Caco-2 (cell line): ENCODE measurements around the gene TOR1AIP1. TPM values are rescaled to one million over a fixed set of nuclear protein-coding genes. Genes with fewer than 3 reads are reported as not detected.

ENCODE experiments used
- BruUV-seq: library from RNA; stranded (reverse); fragments of 400-500 nt; replicated peaks from 2 replicates; lab custom pipeline; 2021; lab: Mats Ljungman, UMichigan
- CTCF ChIA-PET: fragments of 300-600 bp; sonication (Branson Sonifier 250); formaldehyde crosslinking; loops from one replicate; lab custom pipeline; 2022; ENCODE audit warnings: antibody characterized with exemption; lab: Charles Lee
- POLR2A ChIA-PET: fragments of 300-600 bp; sonication (Branson Sonifier 250); formaldehyde crosslinking; loops from one replicate; lab custom pipeline; 2022; ENCODE audit warnings: antibody characterized with exemption; lab: Charles Lee
- DNase-seq, 2 experiments: peaks; one replicate each; pipeline versions ENCODE4 v3.0.0 to v3.0.0-alpha.2; 2020 to 2022
- H3K27me3 ChIP-seq: replicated peaks from 2 replicates; pipeline ENCODE4 v1.6.0; 2011; ENCODE audit warnings: low read length; ENCODE audit not compliant: control insufficient read depth, insufficient read depth
- H3K36me3 ChIP-seq: 2 replicates; pipeline ENCODE4 v1.5.1; 2011; ENCODE audit warnings: low read length; ENCODE audit not compliant: control insufficient read depth, insufficient read depth
- H3K4me1 ChIP-seq: fragments of 250-450 bp; sonication (Bioruptor Pico); 2 replicates; pipeline ENCODE4 v1.5.1; 2020; ENCODE audit warnings: mild to moderate bottlenecking
- H3K4me3 ChIP-seq: 2 replicates; pipeline ENCODE4 v1.5.1; 2011; ENCODE audit warnings: low read depth, mild to moderate bottlenecking, control low read depth, low read length
- H3K9me3 ChIP-seq: fragments of 250-450 bp; sonication (Bioruptor Pico); 2 replicates; pipeline ENCODE4 v1.5.1; 2020; ENCODE audit warnings: mild to moderate bottlenecking, moderate library complexity
- H3K27ac Mint-ChIP-seq: one replicate; pipeline ENCODE4 v1.8.0; 2022; ENCODE audit warnings: mixed read lengths; ENCODE audit not compliant: unreplicated experiment
- H3K27me3 Mint-ChIP-seq: one replicate; pipeline ENCODE4 v1.8.0; 2022; ENCODE audit warnings: mixed read lengths; ENCODE audit not compliant: insufficient read depth, unreplicated experiment
- H3K36me3 Mint-ChIP-seq: one replicate; pipeline ENCODE4 v1.8.0; 2022; ENCODE audit warnings: mild to moderate bottlenecking, mixed read lengths; ENCODE audit not compliant: insufficient read depth, unreplicated experiment
- H3K4me1 Mint-ChIP-seq: one replicate; pipeline ENCODE4 v1.8.0; 2022; ENCODE audit warnings: low read depth, mixed read lengths; ENCODE audit not compliant: unreplicated experiment
- H3K4me3 Mint-ChIP-seq: one replicate; pipeline ENCODE4 v1.8.0; 2022; ENCODE audit warnings: mild to moderate bottlenecking, moderate library complexity, mixed read lengths; ENCODE audit not compliant: unreplicated experiment
- H3K9me3 Mint-ChIP-seq: one replicate; pipeline ENCODE4 v1.8.0; 2022; ENCODE audit warnings: mixed read lengths; ENCODE audit not compliant: unreplicated experiment
- intact Hi-C: fragments of 100-400 bp; cut with micrococcal nuclease; formaldehyde crosslinking; loops from one replicate; pipeline ENCODE4 v1.10.0; 2022; ENCODE audit not compliant: unreplicated experiment
- total RNA-seq: library from RNA; stranded (reverse); gene quantifications from 2 replicates; pipeline ENCODE4 v1.2.3, GENCODE V29; 2022
- TF ChIP-seq, protein P1 (sequence below), 2 experiments: fragments of 200-600 bp in 1 of 2; IDR thresholded peaks; 1 replicate in 1 of 2; 2 replicates in 1 of 2; pipeline versions ENCODE4 v1.5.1 to v1.8.0; 2011 to 2022; ENCODE audit warnings: antibody characterized with exemption in 1 of 2, control low read depth in 1 of 2, inconsistent platforms in 1 of 2, low read depth in 1 of 2, low read length in 1 of 2, mild to moderate bottlenecking in 1 of 2, moderate library complexity in 1 of 2; ENCODE audit not compliant: insufficient read depth in 1 of 2, severe bottlenecking in 1 of 2, unreplicated experiment in 1 of 2

TOR1AIP1 gene
- total RNA-seq, 1 experiment from 2014 or later, result 30.3 TPM

- no TSS peak for BruUV-seq
- Histone ChIP-seq H3K4me1 (peaks cover 4% of the 10 kb centered on the region; the same call in 1 of the 2 replicates), H3K27me3 (no peaks in the 10 kb centered on the region), H3K9me3 (no peaks in the 10 kb centered on the region), H3K4me3 (no peak overlapping the region), H3K36me3 (no peaks in the 10 kb centered on the region)
- H3K36me3 Mint-ChIP-seq, result peaks cover 16% of the 10 kb centered on the region
- H3K27ac Mint-ChIP-seq, result no peak overlapping the region
- no peaks in the 10 kb centered on the region for H3K9me3 Mint-ChIP-seq
- intact Hi-C loops, result no loop called here
- CTCF ChIA-PET, result no interaction called here
- TF ChIP-seq, protein P1, sequence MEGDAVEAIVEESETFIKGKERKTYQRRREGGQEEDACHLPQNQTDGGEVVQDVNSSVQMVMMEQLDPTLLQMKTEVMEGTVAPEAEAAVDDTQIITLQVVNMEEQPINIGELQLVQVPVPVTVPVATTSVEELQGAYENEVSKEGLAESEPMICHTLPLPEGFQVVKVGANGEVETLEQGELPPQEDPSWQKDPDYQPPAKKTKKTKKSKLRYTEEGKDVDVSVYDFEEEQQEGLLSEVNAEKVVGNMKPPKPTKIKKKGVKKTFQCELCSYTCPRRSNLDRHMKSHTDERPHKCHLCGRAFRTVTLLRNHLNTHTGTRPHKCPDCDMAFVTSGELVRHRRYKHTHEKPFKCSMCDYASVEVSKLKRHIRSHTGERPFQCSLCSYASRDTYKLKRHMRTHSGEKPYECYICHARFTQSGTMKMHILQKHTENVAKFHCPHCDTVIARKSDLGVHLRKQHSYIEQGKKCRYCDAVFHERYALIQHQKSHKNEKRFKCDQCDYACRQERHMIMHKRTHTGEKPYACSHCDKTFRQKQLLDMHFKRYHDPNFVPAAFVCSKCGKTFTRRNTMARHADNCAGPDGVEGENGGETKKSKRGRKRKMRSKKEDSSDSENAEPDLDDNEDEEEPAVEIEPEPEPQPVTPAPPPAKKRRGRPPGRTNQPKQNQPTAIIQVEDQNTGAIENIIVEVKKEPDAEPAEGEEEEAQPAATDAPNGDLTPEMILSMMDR (IDR thresholded peaks at IDR 0.05; ENCODE audit: insufficient read depth in 1 of 2, low read depth in 1 of 2, low read length in 1 of 2, severe bottlenecking in 1 of 2, unreplicated experiment in 1 of 2), result no peak
- DNase-seq, result no peak
- POLR2A ChIA-PET, result no interaction called here
- H3K4me3 Mint-ChIP-seq, result no peak overlapping the region
- no peaks in the 10 kb centered on the region for H3K4me1 Mint-ChIP-seq
- no peaks in the 10 kb centered on the region for H3K27me3 Mint-ChIP-seq
These were observed 84.5 kb downstream of the TOR1AIP1 start for GRCh38 chr1:179966551-179966950.

GRCh38 chr1:179968284-179968993, 86.4 kb downstream of the TOR1AIP1 start:
- H3K9me3 Mint-ChIP-seq, result no peaks in the 10 kb centered on the region
- TF ChIP-seq, protein P1 (IDR thresholded peaks at IDR 0.05; ENCODE audit: insufficient read depth in 1 of 2, low read depth in 1 of 2, low read length in 1 of 2, severe bottlenecking in 1 of 2, unreplicated experiment in 1 of 2), result no peak

DNA sequence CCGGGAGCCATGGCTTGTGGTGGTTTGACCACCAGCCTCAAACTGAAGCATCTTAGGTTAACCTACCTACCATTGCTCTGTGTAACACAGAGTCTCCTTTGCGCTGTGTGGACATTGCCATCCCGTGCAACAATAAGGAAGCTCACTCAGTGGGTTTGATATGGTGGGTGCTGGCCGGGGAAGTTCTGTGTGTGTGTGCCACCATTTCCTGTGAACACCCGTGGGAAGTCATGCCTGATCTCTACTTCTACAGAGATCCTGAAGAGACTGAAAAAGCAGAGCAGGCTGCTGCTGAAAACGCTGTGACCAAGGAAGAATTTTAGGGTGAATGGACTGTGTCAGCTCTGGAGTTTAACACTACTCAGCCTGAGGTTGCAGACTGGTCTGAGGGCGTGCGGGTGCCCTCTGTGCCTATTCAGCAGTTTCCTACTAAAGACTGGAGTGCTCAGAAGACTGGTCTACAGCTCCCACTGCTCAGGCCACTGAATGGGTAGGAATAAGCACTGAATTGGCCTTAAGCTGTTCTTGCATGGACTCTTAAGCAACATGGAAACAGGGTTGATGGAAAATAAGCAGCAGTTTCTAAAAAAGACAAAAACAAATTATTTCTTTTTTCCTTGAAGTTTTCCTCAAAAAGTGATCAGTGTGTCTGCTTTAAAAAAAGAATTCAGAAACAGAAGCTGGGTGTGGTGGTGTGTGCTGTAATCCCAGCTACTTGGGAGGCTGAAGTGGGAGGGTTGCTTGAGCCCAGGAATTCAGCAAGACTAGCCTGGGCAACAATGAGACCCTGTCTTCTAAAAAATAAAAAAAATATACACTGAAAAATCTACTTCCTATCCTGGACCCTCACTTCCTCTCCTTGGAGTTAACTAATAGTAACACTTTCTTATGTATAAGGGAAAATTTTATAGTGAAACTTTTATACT, 87.2 kb downstream of the TOR1AIP1 start:
- no peaks in the 10 kb centered on the region for H3K36me3 ChIP-seq
- POLR2A ChIA-PET, result no interaction called here
- Mint-ChIP-seq H3K36me3 (peaks cover 5% of the 10 kb centered on the region), H3K9me3 (no peaks in the 10 kb centered on the region), H3K27ac (no peak overlapping the region), H3K27me3 (no peaks in the 10 kb centered on the region), H3K4me1 (no peaks in the 10 kb centered on the region), H3K4me3 (no peak overlapping the region)
- no peaks in the 10 kb centered on the region for H3K27me3 ChIP-seq
- H3K9me3 ChIP-seq, result no peaks in the 10 kb centered on the region
- DNase-seq, result no peak
- TF ChIP-seq, protein P1 (IDR thresholded peaks at IDR 0.05; ENCODE audit: insufficient read depth in 1 of 2, low read depth in 1 of 2, low read length in 1 of 2, severe bottlenecking in 1 of 2, unreplicated experiment in 1 of 2), result no peak
- CTCF ChIA-PET, result no interaction called here
- H3K4me3 ChIP-seq, result no peak overlapping the region
- intact Hi-C loops, result no loop called here
- peaks cover 8% of the 10 kb centered on the region; the same call in 1 of the 2 replicates for H3K4me1 ChIP-seq
- no TSS peak for BruUV-seq

More at GRCh38 chr1:179968284-179968993, 86.4 kb downstream of the TOR1AIP1 start:
- Histone ChIP-seq H3K36me3 (no peaks in the 10 kb centered on the region), H3K4me1 (peaks cover 8% of the 10 kb centered on the region; the same call in 1 of the 2 replicates), H3K27me3 (no peaks in the 10 kb centered on the region), H3K9me3 (no peaks in the 10 kb centered on the region), H3K4me3 (no peak overlapping the region)
- Mint-ChIP-seq H3K27ac (no peak overlapping the region), H3K4me1 (no peaks in the 10 kb centered on the region), H3K4me3 (no peak overlapping the region), H3K36me3 (peaks cover 5% of the 10 kb centered on the region), H3K27me3 (no peaks in the 10 kb centered on the region)
- DNase-seq, result no peak
- POLR2A ChIA-PET, result no interaction called here
- CTCF ChIA-PET, result no interaction called here
- BruUV-seq, result no TSS peak
- intact Hi-C loops, result no loop called here
